ENCODE data around the gene TARDBP. TPM values are rescaled to one million over a fixed set of nuclear protein-coding genes. Genes with fewer than 3 reads are reported as not detected.

TARDBP gene
- total RNA-seq, 3 donors from 2014 or later (not counting 1 experiment from before 2014, with no cell fraction given): 148 to 171 (median 161) TPM

DNA sequence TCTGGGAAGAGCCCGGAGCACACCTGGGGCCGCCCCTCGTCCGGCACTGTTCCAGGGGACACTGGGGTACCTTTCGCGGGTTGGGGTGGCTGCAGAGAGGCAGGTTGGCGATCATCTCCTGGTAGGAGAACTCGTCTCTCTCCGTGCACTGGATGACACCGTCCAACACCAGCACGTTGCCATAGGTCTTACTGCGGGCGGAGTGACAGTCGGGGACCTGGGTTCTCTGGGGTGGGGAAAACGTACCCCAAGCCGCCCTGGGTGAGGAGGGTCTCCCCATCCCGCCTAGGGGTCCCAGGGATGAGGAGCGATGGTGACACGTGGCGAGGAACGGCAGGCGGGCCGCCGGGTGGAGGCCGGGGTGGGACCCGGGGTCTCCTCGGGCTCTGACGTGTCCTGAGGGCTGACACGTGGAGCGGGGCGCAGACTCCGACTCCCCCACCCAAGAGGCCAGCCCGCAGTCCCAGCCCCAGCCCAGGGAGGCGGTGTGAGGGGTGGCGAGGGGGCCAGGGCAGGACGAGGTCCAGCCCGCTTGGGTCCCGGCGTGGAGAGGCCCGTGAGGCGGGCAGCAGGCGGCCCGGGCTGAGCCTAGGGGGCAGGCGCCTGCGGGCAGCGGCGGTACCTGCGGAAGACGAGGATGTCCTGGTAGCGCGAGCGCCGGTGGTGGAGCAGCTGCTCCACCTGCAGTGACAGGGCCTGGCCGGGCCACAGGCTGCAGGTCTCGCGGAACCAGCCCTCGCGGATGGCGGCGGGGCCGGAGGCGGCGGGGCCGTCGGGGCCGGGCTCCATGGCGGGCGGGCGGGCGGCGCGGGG lies 46.9 kb downstream of the TARDBP start:
- H3K4me3 Mint-ChIP-seq: peak overlapping the region; percentile 91
- no peaks in the 10 kb centered on the region for H3K9me3 Mint-ChIP-seq
- TF ChIP-seq, protein P1, sequence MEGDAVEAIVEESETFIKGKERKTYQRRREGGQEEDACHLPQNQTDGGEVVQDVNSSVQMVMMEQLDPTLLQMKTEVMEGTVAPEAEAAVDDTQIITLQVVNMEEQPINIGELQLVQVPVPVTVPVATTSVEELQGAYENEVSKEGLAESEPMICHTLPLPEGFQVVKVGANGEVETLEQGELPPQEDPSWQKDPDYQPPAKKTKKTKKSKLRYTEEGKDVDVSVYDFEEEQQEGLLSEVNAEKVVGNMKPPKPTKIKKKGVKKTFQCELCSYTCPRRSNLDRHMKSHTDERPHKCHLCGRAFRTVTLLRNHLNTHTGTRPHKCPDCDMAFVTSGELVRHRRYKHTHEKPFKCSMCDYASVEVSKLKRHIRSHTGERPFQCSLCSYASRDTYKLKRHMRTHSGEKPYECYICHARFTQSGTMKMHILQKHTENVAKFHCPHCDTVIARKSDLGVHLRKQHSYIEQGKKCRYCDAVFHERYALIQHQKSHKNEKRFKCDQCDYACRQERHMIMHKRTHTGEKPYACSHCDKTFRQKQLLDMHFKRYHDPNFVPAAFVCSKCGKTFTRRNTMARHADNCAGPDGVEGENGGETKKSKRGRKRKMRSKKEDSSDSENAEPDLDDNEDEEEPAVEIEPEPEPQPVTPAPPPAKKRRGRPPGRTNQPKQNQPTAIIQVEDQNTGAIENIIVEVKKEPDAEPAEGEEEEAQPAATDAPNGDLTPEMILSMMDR (IDR thresholded peaks at IDR 0.05): no peak
- Histone ChIP-seq H3K27me3 (ENCODE audit: control insufficient read depth, insufficient read depth, low read length) (no peaks in the 10 kb centered on the region), H3K4me3 (ENCODE audit: low read length) (peak overlapping the region; percentile 34), H3K9me3 (ENCODE audit: control insufficient read depth, insufficient read depth, low read length) (no peaks in the 10 kb centered on the region), H3K4me1 (ENCODE audit: control insufficient read depth, insufficient read depth, low read length) (peaks cover 47% of the 10 kb centered on the region), H3K36me3 (ENCODE audit: control insufficient read depth, insufficient read depth, low read length) (peaks cover 6% of the 10 kb centered on the region), H3K27ac (ENCODE audit: low read length) (no peak overlapping the region)
- peak overlapping the region; percentile 34 to 90 for H3K27ac Mint-ChIP-seq
- no peaks in the 10 kb centered on the region for H3K27me3 Mint-ChIP-seq (ENCODE audit: low read depth in 2 of 2)
- intact Hi-C loops (cut with micrococcal nuclease): no loop called here
- peak in 1 of 2 donors; percentile 30 for DNase-seq
- H3K36me3 Mint-ChIP-seq: no peaks in the 10 kb centered on the region
- peak in 1 of 3 donors; percentile 2 for ATAC-seq
- H3K4me1 Mint-ChIP-seq: peaks cover 30 to 41% of the 10 kb centered on the region in 2 donors
- WGBS (ENCODE audit: insufficient coverage): 4% methylated on average over 71 of the region's 72 CpGs

DNA sequence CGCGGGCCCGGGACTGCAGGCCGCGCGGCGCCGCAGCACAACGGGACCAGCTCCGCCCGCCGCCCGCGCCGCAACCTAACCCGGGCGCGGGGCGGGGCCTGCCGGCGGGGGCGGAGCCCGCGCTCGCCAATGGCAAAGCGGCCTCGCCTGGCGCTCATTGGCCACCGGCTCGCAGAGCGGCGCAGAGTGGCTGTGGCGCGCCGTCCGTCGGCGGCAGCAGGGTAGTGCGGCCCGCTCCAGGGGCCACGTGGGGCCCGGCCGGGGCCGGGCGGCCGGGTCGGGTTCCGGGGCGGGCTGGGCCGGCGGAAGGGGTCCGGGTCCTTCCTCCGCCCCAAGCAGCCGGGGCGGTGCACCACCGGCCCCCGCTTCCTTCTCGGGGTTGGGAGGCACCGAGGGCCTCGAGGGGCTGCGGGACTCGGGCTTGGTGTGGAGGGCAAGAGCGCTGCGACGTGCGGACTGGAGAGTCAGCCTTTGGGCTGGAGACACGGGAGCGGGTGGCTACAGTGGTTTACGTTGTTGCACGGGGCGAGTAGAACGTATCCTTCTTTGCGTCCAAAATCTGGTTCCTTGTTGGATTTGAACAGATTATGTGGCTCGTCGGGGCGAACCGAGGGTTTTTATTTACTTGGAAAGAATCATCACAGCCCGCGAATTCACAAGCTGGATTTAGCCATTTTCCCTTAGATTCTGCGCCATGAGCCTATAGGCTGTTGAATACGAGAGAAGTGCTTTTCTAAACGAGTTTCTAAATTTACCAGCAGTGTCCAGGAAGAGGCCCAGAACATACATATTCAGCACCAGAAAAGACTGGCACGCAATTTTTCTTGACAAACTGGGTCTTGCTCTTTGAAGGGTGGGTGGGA lies 47.7 kb downstream of the TARDBP start, which contains the start of gene SRM:
Gene SRM, minus strand, starts transcription at position 51 of the 863 bp plus-strand sequence. CDS start 75 bp downstream, outside the sequence.
- Mint-ChIP-seq H3K9me3 (no peaks in the 10 kb centered on the region), H3K4me3 (peak within 1 kb of the TSS; percentile 92), H3K27ac (peak within 1 kb of the TSS; percentile 86 to 90), H3K27me3 (ENCODE audit: low read depth in 2 of 2) (no peaks in the 10 kb centered on the region), H3K4me1 (peaks cover 30 to 41% of the 10 kb centered on the region in 2 donors), H3K36me3 (no peaks in the 10 kb centered on the region)
- Histone ChIP-seq H3K9me3 (ENCODE audit: control insufficient read depth, insufficient read depth, low read length) (no peaks in the 10 kb centered on the region), H3K4me3 (ENCODE audit: low read length) (peak within 1 kb of the TSS; percentile 75), H3K4me1 (ENCODE audit: control insufficient read depth, insufficient read depth, low read length) (peaks cover 47% of the 10 kb centered on the region), H3K27ac (ENCODE audit: low read length) (peak within 1 kb of the TSS; percentile 28), H3K27me3 (ENCODE audit: control insufficient read depth, insufficient read depth, low read length) (no peaks in the 10 kb centered on the region), H3K36me3 (ENCODE audit: control insufficient read depth, insufficient read depth, low read length) (peaks cover 10% of the 10 kb centered on the region)
- intact Hi-C loops (cut with micrococcal nuclease): loop anchor here (1.0 to 2.0 kb wide), 2 partner anchors 23 to 39 kb away; partner anchors contain the start of gene EXOSC10
- TF ChIP-seq, protein P1 (IDR thresholded peaks at IDR 0.05): peak; percentile 36
- peak; percentile 92 to 95 for DNase-seq
- under 1% methylated on average over 81 of the region's 83 CpGs for WGBS (ENCODE audit: insufficient coverage)
- ATAC-seq: peak; percentile 93 to 98 (median 93)

DNA sequence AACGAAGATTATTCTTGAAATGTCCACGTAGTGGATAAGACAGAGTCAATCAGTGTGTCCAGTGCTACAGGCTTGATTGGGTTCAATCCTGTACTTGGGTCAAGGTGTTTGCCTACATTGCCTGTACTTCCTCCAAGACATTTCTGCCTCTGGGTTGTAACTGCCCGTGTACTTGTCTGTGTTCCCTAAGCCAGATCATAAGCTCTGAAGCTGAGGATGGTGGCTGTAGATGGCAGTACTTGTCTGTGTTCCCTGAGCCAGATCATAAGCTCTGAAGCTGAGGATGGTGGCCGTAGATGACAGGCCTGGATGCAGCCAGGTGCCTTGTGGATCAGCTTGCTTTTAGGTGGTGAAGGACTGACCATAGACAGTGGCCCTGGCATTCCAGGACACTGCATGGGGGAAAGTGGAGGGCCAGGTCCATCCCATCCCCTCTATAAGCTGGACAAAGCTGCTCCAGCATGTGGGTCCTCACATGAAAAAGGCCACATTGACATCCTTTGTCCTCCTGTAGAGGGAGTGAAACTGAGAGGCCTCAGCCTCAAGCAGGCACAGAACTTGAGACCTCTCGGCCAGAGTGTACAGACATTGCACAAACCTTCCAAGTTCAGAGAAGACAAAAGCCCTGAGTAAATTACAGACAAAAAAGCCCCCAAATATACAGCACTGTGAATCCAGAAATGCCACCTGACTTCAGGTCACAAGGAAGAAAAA lies 49.4 kb downstream of the TARDBP start:
- intact Hi-C loops (cut with micrococcal nuclease): loop anchor here (2.0 kb wide), 1 partner anchor 25 kb away; no protein-coding TSS in a partner anchor
- TF ChIP-seq, protein P1 (IDR thresholded peaks at IDR 0.05): no peak
- Mint-ChIP-seq H3K9me3 (no peaks in the 10 kb centered on the region), H3K27ac (peak overlapping the region in 1 of 2 donors; percentile 90), H3K27me3 (ENCODE audit: low read depth in 2 of 2) (no peaks in the 10 kb centered on the region), H3K4me1 (peaks cover 30 to 41% of the 10 kb centered on the region in 2 donors), H3K4me3 (peak overlapping the region; percentile 17), H3K36me3 (no peaks in the 10 kb centered on the region)
- Histone ChIP-seq H3K4me3 (ENCODE audit: low read length) (no peak overlapping the region), H3K27ac (ENCODE audit: low read length) (peak overlapping the region; percentile 28), H3K27me3 (ENCODE audit: control insufficient read depth, insufficient read depth, low read length) (no peaks in the 10 kb centered on the region), H3K4me1 (ENCODE audit: control insufficient read depth, insufficient read depth, low read length) (peaks cover 47% of the 10 kb centered on the region), H3K9me3 (ENCODE audit: control insufficient read depth, insufficient read depth, low read length) (no peaks in the 10 kb centered on the region), H3K36me3 (ENCODE audit: control insufficient read depth, insufficient read depth, low read length) (peaks cover 20% of the 10 kb centered on the region)
- DNase-seq: no peak
- 92% methylated on average over 5 of the region's 5 CpGs for WGBS (ENCODE audit: insufficient coverage)
- no peak for ATAC-seq
